Dedifferentiated amniotic fluid mesenchymal stem cell (primary cell): ENCODE data around the gene PIH1D1.

Experiments
- DNase-seq: peaks from one replicate; pipeline ENCODE4 v3.0.0-alpha.2; 2016; ENCODE audit errors: extremely low spot score

The PIH1D1 gene

GRCh38 chr19:49451430-49452181, at the start of gene PIH1D1:
Gene PIH1D1, minus strand, starts transcription at chr19:49451814. Its CDS starts 240 bp downstream, at chr19:49451574.
- DNase-seq = peak; percentile 99

GRCh38 chr19:49499030-49499670, 47.5 kb upstream of the PIH1D1 start:
- no peak for DNase-seq

GRCh38 chr19:49498475-49498874, 46.9 kb upstream of the PIH1D1 start:
- DNase-seq = no peak

- DNase-seq = no peak
These were observed 46.1 kb upstream of the PIH1D1 start for GRCh38 chr19:49497789-49498103.

GRCh38 chr19:49497047-49497788, 45.6 kb upstream of the PIH1D1 start:
- DNase-seq = no peak

GRCh38 chr19:49496574-49497008, 45.0 kb upstream of the PIH1D1 start:
- DNase-seq = no peak

GRCh38 chr19:49492573-49493405, 41.2 kb upstream of the PIH1D1 start:
- no peak for DNase-seq

- no peak for DNase-seq
These were observed 40.4 kb upstream of the PIH1D1 start for GRCh38 chr19:49491804-49492572.

- DNase-seq = no peak
These were observed 39.6 kb upstream of the PIH1D1 start for GRCh38 chr19:49491030-49491803.

- no peak for DNase-seq
These were observed 38.8 kb upstream of the PIH1D1 start for GRCh38 chr19:49490287-49491029.

GRCh38 chr19:49489601-49490167, 38.1 kb upstream of the PIH1D1 start:
- DNase-seq = no peak

- no peak for DNase-seq
These were observed 37.4 kb upstream of the PIH1D1 start for GRCh38 chr19:49488863-49489537.

GRCh38 chr19:49488046-49488862, 36.6 kb upstream of the PIH1D1 start:
- DNase-seq = no peak

GRCh38 chr19:49487277-49488045, 35.8 kb upstream of the PIH1D1 start, which contains the start of gene RPL13A:
Gene RPL13A, plus strand, starts transcription at chr19:49487608. Its CDS starts 22 bp downstream, at chr19:49487630.
- peak; percentile 98 for DNase-seq

GRCh38 chr19:49486710-49487276, 35.2 kb upstream of the PIH1D1 start:
- DNase-seq = no peak

GRCh38 chr19:49486232-49486631, 34.6 kb upstream of the PIH1D1 start:
- no peak for DNase-seq
